OCI-M1 (cell line): ENCODE measurements around the gene INPP5A.

Source experiments
- DNase-seq: peaks from one replicate; lab custom pipeline; 2025; lab: John Stamatoyannopoulos, UW

The INPP5A gene

DNA sequence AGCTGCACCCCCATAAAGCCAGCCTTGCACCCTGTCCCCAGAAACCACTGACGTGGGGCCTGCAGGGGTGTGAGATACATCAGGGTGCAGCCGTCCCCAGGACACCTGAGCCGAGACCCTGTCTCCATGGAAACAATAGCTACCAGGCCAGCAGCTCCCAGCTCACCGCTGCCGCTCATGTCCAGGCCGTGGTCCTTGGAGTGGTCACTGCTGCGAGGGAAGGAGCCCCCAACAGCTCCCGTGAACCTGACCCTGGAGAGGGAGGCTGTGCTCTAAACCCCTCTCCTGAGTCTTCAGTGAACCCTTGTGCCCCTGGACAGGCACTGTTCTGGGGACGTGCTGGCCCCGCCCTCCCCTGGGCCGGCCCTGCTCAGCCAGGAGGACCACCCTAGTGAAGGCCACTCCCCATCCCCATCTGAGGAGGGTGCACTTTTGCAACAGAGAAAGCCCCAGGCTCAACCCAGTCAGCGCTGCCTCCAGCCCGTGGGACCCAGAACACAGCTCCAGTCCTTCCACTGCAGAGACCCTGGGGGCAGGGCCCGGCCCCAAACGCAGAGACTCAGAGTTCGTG lies 19.6 kb upstream of the INPP5A start:
- no peak for DNase-seq

DNA sequence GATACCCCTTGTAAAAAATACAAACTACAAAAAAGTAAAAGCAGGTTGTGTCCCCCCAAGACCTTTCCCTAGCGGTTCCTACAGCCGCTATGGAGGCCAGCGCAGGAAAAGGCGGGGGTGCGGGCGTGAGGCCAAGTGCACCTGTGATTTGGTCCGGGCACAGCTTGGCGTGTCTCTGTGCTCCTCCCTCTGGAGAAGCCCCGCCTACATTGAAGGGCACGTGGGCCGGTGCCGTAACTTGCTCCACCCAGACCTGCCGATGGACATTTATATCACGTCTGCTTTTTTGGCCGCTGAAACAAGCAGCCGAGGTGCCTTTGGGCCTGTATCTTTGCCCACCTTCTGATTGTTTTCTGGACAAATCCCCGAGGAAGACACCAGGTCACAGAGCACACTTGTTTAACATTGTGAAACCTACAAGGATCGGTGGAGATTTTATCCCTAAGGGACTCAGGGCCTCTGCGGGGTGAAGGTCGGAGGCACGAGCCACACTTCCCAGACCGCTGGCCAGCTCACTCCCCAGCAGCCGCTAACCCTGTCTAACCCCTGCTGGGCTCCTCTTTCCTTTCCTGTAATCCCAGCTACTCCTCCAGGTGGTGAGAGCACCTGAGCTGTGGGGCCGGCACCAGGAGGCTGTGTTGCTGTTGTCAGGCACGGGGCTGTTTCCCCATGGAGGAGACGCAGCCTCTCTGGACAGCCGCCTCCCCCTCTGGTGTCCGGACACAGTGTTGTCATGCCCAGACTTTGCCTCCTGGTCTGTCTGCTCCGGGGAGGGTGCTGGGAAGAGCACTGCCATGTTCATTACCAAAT lies 18.8 kb upstream of the INPP5A start:
- DNase-seq: no peak

DNA sequence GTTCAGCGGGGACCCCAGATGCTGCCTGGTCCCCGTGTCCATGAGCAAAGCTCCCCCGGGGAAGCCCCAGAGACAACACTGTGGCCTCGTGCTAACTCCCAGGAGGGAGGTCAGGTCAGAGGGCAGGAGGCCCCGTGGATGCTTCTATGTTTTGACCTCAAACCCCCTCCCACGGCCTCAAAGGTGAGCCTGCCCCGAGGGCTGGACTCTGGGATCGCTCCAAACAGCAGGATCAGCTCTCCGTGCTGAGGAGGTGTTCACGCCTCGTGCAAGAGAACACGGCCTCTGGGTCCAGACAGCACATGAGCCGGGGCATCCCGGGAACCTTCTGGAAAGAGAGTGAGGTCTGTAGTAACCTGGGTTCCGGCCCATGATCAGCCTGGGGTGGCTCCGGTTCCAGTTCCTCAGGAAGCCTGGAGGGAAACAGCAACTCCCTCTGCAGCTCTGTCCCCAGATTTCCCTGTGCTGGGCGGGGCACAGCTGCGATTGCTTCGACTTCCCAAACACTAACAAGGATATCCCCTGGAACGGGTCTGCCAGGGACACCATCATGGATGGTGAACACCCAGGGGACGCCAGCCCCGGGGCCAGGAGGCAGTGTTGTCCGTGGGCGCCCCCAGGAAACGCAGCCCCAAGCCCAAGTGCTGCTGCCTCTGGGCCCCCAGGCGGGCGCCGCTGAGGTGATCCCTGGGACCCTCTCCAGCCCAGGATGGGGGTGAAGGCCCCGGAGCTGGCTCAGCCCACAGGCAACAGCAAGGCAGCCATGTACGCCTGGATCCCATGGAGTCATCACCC lies 18.0 kb upstream of the INPP5A start:
- no peak for DNase-seq

DNA sequence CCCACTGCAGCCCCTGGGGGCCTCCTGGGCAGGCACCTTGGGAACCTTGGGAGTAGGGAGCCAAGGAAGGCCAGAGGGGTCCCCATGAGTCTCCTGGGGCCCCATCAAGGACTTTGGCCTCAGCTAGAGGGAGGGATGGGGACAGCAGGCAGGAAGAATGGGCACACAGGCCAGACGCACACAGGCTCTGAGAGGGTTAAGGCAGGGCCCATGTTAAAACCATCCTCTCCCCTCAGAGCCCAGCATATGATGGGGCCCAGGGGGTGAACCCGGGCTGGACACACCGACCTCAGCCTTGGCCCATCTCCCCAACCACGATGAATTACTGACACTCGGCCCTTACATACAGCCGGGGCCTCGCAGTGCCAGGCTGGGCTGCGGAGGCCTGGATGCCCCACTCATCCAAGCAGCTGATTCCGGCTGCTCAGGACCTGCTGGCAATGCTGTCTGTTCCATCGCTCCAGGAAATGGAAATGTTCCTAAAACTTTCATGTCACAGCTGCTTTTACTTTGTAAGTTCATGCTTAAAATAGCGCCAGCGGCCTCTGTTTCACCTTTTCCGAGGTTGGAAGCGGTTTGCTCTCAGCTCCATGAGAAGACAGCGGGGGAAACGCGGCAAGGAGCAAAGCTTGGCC lies 17.3 kb upstream of the INPP5A start:
- no peak for DNase-seq

DNA sequence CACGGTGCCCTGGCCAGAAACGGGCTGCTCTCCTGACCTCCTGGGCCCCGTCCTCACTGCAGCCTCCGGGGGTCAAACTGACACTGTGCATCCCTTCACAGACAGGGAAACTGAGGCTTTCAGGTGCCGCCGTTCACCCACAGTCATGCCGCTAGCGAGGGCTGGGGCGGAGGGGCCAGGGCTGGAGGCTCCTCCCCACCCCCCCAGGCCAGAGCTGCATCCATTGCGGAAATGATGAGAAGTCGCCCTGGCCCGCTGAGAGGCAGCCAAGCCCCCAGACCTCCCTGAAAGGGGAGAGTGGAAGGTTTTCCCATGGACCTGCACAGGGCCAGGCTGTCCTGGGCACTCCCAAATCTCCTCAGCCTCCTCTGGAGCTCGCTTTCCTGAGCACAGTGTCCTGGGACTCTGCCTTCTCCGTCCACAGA lies 16.5 kb upstream of the INPP5A start:
- no peak for DNase-seq

DNA sequence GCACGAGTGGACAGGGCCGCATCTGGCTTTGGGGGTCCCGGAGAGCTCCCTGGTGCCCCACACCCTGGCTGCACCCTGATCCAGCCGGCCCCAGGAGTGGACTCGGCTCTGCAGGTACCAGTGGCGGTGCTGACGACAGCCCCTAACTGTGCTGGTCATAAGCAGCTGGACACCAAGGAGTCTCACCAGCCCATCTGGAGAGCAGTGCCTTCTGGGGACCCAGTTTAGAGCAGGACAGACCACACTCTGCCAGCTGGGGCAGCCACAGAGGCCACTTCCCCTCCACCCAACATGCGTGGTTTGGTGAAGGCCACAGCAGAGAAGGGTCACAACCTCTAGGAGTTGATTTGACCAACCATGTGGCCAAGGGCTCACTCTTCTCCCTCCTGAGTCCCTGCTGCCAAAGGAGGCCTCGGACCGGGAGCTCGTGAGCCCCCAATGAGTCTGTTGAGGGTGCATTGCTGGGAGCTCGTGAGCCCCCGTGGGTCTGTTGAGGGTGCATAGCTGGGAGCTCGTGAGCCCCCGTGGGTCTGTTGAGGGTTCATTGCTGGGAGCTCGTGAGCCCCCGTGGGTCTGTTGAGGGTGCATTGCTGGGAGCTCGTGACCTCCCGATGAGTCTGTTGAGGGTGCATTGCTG lies 16.0 kb upstream of the INPP5A start:
- no peak for DNase-seq

DNA sequence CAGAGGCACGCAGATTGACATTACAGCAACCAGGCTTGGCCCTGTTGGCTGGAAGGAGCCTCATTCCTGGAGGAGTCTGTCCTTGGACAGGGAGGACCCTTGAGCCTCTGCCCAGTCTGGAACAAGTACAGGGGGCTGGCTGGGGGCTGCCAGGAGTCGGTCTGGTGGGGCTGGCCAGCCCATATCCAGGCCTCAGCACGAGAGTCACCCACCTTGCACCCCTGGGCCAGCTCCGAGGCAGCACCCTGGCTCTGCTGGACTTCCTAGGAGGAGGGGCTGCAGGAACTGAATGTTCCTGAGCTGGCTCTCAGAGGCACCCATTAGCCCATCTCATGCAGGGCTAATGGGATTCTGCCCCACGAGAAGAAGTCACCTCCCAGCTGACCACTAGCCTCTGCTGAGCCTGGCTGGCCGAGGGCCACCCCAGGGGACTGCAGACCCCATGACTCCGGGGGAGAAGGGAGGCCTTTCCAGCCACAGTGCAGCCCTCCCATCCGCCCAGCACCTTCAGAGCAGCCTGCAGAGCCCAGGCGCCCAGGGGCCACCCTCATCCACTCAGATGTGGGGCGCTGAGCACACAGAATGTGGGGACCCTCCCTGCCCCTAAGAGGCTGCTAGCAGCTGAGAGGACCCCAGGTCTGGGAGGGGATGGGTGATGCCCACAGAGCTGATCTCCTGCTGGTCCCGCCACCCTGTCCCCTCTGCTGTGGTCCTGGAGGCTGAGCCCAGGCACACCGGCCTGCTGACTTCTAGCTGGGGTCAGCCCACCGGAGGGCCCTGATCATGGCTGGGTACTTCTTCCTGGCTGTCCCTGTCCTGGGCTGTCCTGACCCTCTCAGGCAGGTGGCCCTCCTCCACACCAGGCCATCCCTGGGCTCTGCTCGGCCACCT lies 14.8 kb upstream of the INPP5A start:
- no peak for DNase-seq

DNA sequence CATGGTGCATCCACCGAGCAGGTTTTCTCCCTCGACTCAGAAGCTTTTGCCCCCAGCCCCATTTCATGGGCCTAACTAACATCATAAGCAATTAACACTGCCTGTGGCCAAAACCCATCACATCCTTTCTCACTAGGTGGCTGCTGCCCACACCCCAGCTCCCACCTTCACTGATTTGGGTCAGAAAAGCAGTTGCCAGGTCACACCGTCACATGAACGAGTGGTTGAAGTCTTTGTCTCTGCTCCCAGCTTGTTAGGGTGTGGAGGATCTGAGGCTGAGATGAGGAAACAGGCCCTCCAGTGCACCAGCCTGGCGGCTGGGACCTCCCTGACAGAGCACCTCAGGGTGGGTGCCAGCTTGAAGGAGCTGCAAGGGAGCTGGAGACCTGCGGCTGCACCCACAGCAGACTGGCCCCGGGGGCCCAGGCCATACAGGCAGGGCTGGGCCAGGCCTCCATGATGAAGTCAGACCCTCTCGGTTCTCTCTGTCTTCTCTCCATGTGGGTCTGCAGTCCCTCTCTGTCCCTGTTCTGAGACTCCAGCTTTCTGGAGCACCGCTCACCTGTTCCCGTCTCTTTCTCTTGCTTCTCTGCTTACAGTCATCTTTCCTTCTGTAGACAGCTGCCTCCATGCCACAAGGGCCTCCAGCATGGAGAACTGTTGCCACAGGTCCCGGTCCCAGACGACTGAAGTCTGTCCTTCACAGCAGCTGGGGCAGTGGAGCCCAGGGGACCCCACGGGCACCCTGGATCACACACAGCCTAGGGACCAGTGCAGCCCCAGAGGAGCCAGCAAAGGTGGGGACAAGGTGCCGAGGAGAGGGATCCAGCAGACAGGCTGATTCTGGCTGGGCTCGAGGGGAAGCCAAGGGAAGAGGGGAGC lies 13.8 kb upstream of the INPP5A start:
- no peak for DNase-seq

DNA sequence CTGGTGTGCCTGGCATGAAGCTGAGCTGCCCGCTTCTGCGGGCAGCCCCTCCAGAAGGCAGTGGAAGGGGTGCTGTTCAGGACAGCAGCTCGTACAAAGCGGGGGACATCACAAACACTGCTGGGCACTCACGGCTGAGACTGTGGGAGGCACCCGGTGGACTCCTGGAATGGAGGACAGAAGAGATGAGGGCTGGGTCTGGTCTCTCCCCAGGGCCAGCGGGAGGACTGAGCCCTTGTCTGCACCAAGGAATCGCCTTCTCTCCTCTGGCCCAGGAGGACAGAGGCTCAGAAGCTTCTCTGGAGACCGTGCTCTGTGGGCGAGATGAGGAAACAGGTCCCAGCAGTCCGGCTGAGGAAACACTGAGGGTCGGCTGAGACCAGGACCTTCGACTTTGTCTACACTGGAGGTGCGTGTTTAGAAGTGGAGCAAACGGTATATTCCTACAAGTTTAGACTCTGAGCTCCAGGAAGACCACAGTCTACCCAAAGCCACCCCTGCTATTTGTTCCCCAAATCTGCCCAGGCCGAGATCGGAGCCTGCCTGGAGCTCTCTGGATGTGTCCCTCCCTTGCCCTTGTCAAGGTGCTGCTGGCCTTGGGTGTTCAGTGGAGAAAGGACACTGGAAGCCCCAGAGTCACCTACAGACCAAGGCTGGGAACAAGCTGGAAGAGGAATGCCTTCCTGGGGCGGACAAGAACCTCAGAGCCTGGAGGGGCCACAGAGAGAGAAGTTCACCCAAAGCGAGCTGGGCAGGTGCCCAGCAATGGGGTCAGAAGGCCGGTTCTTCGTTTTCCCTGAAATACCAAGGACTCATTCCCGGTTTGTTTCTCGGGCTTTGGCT lies 12.9 kb upstream of the INPP5A start:
- DNase-seq: no peak

DNA sequence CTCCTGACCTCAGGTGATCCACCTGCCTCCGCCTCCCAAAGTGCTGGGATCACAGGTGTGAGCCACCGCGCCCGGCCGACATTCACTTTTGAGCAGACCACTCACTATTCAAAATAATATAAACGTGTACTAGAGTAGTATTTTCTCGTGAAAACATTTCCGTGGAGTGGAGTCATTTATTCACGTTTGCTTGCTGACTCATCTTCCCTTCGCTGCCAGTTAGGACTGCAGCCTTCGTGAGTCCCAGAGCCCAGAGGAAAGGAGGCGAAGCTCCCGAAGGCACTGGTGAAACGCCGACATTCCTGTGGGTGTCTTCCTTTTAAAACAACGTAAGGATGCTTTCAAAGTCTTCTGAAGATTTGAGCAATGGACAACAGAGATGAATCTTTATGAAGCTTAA lies 10.9 kb upstream of the INPP5A start:
- DNase-seq: no peak

DNA sequence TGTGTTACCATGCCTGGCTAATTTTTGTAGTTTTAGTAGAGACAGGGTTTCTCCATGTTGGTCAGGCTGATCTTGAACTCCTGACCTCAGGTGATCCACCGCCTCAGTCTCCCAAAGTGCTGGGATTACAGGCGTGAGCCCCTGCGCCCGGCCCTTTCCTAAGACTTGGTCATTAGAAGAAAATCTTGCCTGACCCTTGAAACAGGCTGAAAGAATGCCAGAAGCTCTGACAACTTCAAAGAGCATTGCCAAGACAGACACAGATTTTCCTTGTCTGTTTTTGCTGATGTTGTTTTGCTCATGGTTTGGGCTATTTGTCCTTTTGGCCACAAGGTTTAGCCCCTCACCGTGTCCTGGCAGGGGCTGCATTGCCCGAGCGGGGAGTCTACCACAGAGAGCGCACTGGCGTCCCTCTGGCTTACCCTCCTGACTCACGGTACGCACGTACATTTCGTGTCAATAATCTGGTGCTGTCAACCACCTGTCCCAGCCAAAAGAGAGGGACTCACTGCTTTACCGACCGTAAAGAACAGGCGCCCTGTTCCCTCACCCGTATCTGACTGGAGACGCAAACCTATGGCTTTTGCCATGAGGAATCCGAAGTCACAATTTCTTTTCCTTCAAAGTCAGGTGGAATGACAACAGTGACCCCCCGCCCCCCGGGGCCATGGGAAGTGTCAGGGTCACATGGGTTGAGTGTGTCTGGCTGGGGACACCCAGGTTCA lies 10.1 kb upstream of the INPP5A start:
- DNase-seq: no peak

DNA sequence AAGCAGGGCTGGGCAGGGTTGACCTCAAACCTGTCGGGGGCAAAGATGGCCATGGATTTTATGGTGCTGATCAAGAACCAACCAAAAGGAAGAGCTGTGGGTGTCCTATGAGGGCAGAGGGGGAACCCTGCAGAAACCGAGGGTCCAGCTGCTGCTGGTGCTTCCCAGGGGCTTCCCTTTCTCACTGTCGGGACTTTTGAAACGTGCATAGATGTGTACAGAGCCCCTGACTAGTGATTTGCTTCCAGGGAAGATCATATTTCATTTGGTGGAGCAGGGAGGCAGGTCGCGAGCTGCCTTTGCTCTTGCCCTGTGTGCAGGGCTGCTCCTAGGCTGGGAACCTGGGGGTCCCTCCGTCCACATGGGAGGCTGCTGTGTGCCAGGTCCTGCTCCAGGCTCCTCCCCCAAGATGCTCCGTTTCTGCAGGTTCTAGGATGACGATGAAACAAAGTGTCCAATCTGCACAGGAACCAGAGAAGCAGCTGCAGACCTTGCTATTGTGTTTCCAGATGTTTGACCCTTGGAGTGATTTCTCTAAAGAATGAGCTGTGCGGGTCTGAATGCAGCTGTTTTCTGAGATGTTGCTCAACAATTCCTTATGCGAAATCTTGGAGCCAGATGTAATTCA lies 9.4 kb upstream of the INPP5A start:
- no peak for DNase-seq

DNA sequence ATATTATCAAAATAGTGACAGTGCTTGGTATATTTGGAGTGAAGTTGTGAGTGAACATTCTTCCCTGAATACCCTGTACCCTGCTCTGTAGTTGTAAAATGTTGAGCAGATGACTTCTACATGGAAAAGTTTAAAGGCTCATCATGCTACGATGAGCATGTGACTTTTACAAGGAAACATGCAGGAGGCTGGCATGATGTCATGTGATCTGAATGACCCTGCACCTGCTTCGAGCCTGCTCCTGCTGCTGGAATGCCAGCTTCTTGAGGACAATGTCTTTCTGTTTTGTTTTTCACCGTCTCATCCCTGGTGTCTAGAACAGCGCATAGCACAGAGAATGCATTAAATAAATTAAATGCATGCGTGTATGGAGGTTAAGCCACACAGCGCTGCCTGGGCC lies 5.4 kb upstream of the INPP5A start:
- DNase-seq: no peak

DNA sequence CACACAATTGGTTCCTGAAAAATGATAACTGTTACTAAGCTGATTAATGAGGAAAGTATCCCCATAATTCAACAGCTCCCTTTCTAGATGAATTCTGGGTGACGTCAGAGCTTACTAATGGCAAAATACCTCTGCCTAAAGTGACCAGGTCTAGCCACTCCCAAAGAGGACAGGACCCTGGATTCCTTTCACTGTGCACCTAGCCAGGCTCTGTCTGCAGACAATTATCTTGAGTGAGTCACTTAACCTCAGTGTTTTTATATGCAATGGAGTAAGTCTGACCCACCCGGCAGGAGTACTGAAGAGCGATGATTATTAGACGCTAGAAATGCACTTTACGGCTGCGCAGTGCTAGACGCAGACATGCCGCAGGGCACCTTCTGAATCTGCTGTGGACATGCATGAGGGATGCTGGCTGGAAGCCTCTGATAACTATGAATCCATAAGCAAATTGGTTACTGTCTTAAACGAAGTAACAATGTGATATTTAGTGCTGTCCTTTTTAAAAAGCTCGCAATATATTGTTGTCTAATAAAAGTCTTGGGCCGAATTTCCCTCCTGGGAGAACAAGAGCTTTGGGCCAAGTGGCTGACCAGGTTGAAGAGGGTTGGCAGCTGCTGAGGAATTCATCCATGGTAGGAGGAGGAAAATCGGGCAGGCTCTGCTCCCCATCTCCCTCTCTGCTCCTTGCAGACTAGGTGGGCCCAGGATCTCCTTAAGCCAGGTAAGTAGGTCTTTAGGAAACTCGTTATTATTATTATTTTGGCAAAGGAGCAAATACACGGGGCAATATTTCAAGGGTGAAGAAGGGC lies 4.6 kb upstream of the INPP5A start:
- no peak for DNase-seq

DNA sequence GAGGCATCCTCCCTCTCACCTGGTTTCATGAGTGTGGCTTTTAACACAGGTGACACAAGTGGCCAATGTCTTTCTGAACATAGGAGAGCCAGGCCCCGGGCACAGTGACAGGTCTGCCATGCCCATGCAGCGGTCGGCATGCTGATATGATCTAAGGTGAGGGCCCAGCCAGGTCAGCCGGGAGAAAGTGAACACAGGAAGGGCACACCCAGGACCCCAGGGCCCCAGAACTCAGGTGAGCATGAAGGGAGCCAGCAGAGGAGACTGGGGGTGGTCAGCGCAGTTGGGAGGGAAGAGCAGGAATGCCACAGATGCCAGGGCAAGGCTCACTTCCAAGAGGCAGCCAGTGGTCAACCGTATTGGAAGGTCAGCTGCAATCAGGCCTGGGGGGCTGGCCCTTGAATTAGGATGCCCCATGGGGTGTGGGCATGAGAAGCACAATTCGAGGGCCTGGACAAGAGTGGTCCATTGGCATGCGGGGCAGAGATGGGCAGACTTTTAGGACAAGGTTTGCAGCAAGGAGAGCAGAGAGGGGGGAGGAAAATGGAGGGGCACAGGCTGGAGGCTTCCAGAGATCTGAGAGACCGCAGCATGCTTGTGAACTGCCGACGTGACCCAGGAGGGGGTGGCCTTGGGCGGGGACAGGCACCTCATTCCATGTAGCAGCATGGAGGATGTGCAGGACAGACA lies 3.9 kb upstream of the INPP5A start:
- DNase-seq: no peak

DNA sequence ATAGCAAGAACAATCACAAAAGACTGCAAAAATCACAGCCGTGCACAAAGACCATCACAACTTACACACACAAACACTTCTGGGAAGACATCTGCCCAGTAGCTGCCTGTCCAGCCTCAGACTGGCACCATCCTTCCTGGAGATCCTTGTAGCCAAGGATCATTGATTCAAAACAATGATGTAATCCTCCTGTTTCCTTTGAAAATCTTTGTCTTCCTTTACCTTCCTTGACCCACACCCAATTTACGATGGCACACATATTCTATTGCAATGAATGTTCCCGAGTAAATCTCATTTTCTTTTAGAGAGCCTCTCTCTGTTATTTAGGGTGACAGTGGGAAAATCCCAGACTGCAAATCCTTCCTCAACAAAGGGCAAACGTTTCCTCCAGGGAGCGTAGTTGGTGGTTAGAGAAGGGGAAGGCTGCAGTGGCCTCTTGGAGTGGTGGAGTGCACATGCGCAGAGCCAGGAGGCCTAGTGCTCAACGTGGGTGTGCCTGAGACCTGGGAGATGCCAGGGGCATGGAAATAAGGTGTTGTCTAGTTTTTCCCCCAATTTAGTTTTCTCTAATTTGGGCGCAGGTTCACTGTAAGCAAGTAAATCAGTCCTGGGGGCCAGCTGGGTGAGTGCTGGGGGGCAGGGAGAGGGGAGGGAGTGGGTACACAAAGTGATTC lies 3.1 kb upstream of the INPP5A start:
- DNase-seq: no peak
